Measurements from ENCODE around the gene MYLK. TPM values are rescaled to one million over a fixed set of nuclear protein-coding genes. Genes with fewer than 3 reads are reported as not detected.

The MYLK gene
- total RNA-seq, 1 donor from 2014 or later, result 15.1 TPM

DNA sequence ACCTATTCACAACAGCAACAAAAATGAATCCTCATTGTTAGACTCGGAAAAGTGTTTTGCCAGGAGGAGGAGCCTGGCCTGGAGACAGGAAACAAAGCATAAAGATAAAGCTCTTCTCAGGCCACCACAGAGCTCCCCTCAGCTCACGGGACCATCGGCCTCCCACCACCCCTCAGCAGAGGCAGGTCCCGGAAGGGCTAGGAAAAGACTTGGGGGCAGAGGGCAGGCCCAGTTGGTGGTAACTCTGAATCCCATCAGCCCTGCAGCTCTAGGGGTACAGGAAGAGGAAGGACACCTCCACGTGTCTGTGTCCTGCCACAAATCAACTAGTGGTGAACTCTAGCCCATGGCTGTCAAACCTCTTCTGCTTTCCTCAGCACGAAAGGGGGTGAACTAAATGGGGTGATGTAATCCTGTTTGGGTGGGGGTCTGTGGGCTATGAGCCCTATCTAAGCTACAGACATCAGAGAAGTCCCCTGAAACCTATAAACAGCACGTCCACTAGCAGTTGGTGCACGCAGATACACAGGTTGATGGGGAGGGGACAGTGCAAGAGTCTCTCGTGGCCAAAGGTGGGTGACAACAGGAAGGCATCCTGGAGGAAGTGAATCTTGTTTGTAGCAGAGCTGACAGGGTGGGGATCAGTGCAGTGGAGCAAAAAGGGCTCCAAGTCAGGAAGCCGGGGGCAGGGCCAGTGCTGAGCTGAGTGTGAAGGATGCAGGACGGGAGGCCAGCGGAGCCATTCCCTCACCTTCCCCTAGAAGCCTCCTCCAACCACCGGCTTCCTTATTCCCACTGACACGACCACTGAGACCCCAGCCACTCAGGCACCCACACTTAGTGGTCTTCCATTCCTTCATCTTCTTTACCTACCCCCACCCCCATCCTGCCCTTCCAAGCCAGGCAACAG lies 188.1 kb downstream of the MYLK start:
- no peak for DNase-seq

DNA sequence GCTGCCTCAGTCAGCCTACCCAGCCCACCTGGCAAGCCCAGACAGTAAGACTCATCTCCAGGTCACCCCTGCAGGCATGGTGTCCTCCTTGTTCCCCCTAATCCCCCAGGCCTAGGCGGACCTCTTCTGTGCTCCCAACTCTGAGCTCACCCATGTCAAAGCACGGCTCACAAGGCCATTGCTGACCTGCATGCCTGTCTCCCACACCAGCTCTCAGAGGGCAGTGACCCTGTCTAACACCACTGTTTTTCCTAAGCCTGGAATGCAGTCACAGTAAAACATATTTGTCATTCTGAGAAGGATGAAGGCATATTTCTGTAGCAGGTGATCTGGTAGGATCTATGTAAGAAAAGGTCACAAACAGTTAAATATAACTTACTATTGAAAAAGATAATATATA lies 189.0 kb downstream of the MYLK start:
- no peak for DNase-seq

DNA sequence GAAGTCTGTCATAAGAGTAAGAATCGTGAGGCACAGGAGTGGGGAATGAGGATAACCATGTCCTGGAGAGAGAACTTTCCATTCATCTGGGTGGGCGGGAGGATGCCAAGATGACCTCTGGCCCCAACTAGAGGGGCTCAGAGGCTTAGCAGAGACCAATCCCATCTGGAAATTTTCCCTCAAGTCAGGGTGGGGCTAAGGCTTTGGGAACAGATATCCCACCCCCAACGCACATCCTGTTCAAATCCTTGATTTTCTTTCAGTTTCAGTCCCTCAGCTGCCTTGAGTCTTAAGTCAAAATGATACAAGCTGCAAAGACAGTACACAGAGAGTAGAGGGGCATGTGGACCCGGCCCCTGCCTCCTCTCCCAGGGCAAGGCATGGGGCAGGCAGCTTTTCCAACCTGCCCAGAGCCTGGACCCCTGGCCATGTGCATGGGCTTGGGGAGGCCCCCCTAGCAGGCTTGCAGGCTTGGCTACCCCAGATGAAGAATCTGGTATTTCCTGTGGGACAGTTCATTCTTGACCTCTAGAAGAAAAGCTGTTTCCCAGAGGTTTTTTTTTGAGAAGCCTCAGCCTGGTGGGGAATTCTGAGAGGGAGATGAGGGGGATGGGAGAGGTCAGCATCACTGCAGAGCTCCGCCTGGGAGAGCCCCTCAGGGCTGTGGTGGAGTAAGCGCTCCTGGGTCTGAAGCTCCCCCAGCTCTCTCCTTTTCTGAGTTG lies 189.6 kb downstream of the MYLK start:
- DNase-seq, result no peak

DNA sequence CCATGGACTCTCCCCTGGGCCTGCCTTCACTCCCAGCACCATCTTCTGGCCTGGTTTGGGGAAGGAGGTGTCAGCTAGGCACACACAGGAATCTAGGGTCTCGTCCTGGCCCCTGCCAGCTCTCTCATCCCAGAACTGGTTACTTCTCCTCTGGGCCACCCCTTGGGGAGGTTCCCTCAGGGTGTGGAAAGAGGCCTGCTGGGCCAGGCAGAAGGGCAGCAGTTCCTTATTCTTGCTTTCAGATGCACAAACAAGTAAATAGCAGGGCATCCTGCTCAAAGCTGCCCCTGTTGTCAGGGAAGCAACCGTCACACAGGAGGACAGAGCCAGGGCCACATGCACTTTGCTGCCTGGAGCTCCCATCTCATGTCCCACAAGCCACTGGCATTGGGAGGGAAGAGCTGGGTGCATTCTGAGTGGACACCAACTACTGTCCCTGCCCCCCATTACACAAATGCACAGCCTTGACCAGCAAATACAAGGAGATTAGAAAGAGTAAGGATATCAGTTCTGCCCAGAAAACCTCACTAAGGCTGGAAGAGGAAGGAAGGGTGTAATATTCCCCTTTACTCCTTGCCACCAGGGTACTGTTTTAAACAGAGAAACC lies 190.4 kb downstream of the MYLK start:
- DNase-seq, result no peak

DNA sequence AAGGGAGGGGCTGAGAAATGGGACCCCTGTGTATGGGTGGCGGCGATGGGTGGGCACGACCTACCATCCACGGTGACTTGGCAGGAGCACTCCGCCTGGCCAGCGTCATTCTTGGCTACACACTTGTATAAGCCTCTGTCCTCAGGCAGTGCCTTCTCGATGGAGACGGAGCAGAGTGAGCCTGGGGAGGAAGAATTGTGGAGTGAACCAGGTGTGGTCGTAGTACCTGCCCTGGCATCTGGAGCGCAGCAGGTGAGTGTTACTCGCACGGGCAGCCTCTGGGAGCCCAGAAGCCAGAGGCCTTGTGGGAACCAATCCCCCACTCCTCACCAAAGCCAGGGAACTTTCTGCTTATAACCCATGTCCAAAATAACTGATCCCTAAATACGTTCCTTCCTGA lies 191.5 kb downstream of the MYLK start:
- no peak for DNase-seq

DNA sequence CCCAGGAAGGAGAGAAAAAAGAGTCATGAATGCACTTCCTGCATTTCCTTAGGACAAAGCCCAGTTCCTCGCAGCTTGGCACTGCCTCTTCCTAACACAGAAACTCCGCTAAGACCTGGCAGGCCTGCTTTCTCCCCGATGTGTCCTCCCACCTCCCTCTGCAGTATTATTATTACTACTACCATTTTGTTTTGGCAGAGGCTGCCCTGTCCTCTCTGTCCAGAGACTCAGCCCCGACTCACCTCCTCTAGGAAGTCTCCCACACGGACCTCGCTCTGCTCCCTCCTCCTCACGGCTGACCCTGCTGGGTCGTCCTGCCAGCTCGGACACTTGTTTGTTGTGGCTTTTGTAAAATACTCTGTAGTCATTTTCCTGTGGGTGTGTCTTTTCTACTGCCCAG lies 192.1 kb downstream of the MYLK start:
- DNase-seq, result no peak

DNA sequence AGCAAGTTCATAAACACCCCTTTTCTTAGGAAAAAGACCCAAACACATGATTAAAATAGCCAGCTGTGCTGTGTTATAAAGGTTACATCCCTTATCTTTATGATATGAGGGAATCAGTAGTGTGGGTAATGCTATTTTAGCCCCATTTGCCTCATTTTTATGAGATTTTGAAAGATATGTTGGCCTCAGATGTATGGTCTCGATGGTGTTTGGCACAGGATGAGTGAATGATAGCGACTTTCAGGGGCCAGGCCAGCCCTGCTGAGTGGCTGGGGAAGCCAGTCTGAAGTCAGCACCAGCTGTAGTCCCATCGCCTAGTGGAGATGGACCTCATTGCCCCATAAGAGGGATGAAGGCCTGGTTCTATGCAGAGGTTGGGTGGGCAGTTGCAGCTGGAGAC lies 194.3 kb downstream of the MYLK start:
- DNase-seq, result no peak

DNA sequence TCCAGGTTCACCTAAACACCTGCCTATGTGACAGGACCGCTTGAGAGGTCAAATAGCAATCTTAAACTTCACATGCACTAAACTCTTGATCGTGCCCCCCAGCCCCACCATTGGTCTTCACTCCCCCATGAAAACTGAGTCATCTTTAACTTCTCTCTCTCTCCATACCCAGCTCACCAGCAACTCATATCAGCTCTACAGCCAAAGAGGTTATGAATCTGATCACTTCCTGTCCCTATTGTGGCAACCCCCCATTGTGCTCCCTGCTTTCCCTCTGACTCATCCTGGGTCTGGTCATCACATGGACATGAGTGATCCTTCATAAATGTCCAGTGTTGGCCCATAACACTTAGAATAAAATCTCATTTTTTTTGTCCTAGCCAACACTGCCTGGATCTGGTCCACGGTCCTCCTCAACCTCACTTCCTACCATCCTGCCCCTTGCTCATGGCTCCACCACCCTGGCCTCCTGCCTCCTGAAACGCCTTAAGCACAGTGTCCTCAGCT lies 195.8 kb downstream of the MYLK start:
- no peak for DNase-seq

DNA sequence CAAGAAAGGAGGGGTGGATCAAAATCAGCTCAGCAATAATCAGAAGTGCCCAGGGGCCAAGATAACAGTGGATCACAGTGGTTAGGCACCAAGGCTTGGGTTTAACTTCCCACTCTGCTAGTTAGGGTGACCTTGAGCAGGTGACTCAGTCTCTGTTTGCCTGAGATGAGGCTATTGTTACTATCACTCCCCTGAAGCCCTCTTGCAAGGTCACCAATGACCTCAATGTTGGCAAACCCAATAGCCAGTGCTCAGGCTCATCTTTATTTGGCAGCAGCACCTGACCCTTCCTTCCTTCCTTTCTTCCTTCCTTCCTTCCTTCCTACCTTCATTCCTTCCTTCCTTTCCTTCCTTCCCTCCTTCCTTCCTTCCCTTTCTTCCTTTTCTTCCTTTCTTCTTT lies 196.8 kb downstream of the MYLK start:
- DNase-seq, result no peak

DNA sequence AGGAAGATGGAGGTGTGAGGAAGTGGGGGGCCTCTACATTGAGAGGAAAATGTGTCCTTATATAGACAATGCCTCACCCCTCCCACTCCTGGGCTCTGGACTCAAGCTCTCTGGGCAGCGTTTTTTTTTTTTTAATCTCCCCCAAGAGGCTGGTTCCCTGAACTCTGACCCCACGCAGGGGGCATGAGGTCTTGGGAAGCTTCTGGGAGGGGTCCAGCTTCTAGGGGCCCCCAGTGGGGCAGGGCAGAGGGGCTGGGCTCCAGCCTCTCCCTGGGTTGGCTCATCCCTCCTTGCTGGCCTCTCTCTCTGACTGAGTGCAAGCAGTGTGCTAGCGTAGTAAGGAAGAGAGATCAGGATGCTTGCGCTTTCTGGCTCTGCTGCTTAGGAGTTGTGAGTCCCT lies 197.9 kb downstream of the MYLK start:
- no peak for DNase-seq

DNA sequence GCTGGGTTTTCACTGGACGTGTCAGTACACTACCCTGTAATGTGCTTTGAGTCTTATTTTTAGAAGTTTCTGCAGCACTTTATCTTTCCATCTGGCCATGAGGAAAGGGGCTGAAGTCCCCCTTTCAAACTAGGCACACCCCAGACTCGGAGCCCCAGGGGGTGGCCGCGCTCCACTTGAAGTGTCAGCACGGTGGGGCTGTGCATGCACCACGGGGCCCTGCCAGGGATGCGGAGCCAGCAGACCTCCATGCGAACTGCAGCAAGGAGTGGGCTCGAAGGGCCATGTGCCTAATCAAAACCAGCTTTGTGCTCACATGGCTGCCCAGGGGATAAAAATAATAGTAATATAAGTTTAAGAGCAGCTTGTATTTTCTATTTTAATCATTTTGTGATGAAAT lies 198.4 kb downstream of the MYLK start:
- no peak for DNase-seq

DNA sequence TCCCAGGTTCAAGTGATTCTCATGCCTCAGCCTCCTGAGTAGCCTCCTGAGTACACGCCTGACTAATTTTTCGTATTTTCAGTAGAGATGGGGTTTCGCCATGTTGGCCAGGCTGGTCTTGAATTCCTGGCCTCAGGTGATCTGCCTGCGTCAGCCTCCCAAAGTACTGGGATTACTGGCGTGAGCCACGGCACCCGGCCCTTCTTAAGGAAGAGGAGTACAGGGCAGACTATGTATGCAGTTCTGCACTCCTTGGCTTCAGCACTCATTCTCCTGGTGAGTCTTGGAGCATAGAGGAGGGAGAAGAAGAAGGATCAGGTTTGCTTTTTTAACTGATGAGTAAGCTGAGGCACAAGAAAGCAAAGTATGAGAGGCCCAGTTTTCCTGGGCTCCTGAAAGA lies 199.5 kb downstream of the MYLK start:
- DNase-seq, result no peak

DNA sequence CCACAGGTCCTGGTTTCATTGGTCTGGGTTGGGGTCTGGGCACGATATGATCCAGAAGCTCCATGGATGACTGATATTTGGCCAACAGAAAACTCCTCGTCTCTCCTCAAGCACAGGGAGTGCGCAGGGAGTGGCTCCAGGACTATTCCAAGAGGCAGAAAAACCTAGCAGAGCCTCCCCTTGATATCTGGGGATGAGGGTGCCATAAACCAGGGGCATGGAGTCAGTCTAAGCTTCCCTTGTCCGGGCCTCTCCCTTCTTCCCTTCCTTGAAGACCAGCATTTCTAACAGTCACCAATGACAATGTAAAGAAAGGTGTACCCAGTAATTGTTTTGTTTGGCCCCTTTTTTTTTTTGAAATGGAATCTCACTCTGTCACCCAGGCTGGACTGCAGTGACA lies 199.9 kb downstream of the MYLK start:
- no peak for DNase-seq

DNA sequence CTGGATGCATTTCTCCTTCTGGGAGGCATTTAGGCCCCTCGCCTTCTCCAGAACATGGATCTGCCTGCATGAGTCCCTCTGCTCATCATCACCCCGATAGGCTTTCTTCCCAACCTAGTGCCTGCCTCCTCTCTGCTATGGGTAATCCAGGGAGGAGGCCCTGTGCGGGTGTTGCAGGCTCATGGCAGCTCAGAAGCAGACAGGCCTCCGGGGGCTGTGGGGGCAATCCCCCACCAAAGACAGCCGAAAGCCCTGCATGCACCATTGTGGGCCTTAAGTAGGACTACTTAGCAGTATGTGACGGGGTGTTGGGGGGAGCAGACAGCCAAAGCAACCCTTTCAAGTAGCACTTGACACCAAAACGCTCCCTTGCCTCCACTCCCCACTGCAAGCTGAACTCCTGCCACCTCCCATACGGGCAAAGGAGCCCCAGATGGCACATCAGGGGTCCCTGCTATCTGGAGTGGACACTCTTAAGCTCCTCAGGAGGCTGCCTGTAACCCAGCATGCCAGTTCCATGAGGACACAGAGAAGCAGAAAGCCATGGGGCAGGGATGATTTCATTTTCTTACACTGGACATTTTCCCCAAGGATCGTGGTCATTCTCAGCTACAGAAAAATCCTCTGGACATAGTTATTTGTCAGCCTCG lies 200.5 kb downstream of the MYLK start:
- no peak for DNase-seq

DNA sequence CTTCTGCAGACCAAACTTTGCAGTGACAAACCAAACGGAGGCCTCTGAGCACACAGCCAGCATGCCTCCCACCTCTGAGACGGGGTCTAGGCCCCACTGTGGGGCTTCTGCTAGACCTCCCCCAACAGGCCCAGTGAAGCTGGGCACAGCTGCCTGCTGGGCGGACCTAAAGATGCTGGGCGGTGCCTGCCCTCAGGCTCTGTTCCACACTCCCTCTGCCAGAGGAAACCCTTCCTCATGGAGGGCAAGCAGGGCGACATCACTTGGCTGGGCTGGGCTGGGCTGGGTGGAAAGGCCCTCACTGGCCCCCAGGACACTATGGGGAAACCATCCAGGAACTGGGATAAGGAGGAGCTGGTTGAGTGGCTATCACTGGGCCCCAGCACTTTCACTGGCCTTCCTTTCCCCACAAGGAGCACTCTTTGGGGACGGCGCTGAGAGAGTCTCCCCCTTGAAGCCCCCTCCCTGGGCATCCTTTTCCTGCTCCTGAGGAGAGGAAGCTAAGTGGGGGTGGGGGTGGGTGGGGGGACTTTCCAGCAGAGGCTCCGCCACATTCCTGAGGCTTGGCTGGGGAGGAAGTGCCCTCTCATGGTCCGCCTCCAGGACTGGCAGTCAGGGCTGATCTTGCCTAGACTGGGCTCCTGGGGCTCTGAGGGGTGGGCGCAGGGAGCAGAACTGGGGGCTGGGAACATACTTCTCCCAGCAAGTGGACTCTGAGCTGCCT lies 201.2 kb downstream of the MYLK start:
- no peak for DNase-seq

DNA sequence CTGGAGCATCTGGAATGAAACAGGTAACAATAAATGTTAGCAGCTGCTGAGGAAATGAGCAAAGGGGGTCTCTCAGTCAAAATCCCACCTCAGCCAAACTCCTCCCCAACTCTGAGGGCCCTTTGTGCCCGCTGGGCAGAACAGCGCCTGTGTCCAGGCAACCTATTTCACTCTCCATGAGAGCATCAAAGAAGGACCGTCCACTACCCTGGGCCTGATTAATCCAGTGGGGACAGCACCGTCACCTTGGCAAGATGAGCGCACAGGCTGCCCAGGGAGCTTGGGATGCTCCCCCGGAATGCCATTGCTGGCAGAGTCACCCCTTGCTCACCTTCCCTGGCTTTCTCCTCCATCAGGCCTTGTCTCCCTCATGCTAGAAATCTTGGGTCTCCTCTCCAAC lies 201.8 kb downstream of the MYLK start:
- DNase-seq, result no peak

DNA sequence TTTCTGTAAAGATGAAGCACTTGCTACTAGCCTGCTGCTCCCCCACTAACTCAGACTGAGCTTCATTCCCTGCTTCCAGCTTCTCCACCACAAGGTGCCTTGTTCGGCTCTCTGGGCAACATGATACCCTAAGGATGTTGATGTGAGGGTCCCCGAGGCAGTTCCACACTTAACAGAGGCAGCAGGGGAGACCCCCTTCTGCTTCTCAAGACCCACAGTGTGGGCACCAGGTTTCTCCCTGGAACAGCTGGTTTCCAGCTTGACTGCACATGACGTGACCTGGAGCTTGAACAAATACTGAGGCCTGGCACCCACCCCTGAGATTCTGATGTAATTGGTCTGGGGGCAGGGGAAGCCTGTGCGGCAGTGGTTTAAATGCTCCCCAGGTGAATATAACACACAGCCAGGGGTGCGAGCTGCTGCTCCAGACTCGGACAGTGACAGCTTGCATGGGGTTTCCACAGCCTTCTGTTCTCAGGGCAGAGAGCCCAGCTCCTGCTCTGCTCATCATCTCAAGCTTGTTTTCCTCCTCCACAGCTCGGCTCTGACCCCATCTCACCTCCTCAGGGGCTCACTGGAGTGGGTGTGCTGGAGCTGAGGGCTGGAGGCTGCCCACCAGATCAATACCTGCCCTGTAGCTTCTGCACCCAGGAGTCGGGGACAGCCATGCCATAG lies 204.3 kb downstream of the MYLK start:
- no peak for DNase-seq

DNA sequence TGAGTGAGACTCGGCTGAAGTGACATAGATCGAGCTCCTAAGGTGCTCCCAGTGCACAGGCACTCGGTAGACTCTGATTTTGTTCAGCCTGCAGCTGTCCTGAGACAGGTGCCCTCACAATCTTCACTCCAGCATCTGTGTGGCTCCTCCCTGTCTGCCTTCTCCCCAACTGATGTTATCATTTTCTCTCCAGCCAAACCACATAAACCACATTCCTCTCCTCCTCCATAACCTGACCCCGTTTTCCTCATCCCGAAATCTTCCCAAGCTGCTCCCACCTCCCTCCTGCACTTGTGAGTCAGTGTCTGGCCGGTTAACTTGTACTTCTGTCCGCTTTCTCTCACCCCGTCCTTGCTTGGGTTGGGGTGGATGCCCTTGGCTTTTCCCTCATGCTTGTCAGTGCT lies 206.0 kb downstream of the MYLK start:
- DNase-seq, result no peak

DNA sequence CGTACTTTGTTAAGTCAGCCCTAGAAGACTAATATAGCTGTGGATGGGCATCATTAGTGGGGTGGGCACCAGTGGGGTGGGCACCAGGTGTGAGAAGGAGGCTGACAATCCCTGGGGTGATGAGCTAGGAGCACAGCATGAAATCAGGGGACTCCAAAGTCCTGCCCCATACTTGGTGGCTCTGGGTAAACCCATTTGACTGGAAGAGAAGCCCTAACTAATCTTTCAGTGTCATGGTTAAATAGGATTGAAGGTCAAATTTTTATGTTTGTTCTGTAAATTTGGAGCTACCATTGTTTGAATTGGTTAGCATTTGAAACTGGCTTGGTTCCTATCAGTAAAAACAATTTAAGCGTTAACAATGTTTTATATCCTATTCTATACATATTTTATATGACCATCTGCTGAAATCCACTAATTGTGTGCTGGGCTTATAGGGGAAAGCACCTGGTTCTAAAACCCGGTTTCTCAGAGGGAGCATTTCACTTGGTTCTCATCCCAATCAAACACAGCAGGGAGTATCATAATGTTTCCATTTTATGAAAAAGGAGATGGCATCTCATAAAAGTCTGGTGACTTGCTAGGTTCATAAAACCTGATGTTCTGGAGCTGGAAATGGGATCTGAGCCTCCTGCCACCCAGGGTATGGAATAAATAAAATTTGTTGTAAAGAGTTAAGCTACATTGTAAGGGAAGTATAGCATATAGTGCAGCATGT lies 211.5 kb downstream of the MYLK start:
- DNase-seq, result no peak

DNA sequence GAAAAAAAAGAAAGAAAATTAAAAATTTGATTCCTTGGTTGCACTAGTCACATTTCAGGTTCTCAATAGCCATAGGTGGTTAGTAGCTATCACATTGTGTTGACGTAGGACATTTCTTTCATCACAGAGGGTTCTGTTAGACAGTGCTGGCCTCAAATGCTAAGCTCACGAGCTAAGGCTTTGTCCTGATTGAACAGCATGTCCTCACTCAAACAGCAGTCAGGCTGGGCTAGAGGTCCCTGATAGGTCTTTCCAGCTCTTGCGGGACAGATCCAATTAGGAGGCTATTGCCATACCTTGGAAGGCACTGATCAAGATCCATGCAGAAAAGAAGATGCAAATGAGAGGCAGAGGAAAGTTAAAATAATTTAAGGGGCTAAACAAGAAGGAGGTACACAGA lies 213.4 kb downstream of the MYLK start:
- DNase-seq, result no peak

DNA sequence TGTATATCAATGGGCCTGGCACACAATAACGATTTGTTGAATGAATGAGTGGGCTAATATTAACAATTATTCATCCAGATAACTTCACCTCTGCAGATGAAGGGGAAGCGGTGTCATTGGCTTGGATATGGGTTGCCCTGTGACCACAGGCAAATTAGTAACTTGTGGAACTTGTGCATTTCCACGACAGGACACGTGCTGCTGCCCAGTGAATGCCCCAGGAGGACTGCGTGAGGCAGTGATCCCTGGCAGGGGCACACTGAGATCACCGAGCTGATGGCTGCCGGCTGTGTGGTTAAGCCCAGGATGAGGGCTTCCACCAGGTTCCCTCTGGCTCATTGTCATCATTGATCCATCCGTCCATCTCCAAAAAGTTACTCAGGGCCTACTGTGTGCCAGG lies 215.2 kb downstream of the MYLK start:
- DNase-seq, result no peak

Measured in occipital lobe (tissue), 2 donors.